Uterus (tissue), 2 donors: ENCODE data around the gene BTBD9.

Source experiments
- CTCF ChIP-seq, 4 experiments: fragments of 200-600 bp in 2 of 4; fragments of 450-650 bp in 2 of 4; sonication (generic) in 2 of 4; IDR thresholded peaks; one replicate each; pipeline ENCODE4 v1.5.1; 2016 to 2019; ENCODE audit warnings: antibody characterized with exemption in 4 of 4, mild to moderate bottlenecking in 2 of 4, moderate library complexity in 1 of 4
- POLR2A ChIP-seq, 2 donors: fragments of 450-650 bp; IDR thresholded peaks; one replicate each; pipeline ENCODE4 v1.6.1; 2016; ENCODE audit warnings: antibody characterized with exemption in 2 of 2, mild to moderate bottlenecking in 1 of 2, moderate library complexity in 1 of 2

- no peak for TF ChIP-seq CTCF (IDR thresholded peaks at IDR 0.05)
- no peak for TF ChIP-seq POLR2A (IDR thresholded peaks at IDR 0.05)
Observed at GRCh38 chr6:38155621-38156204, 484.0 kb downstream of the BTBD9 start.
